K562 (cell line): ENCODE results near the gene RHD. TPM values are rescaled to one million over a fixed set of nuclear protein-coding genes. Genes with fewer than 3 reads are reported as not detected.

Source experiments
- ARNT ChIP-seq, 2 experiments: fragments of 450-650 bp; IDR thresholded peaks; 2 replicates each; pipeline ENCODE4 v1.6.1; 2016; ENCODE audit warnings: mild to moderate bottlenecking in 1 of 2
- BACH1 ChIP-seq: fragments of 200-800 bp; sonication (Bioruptor generic); IDR thresholded peaks from 2 replicates; pipeline ENCODE4 v1.6.1; 2016; ENCODE audit warnings: missing genetic modification characterization, missing compliant biosample characterization
- CBFA2T2 ChIP-seq: fragments of 450-650 bp; conservative IDR thresholded peaks from 2 replicates; pipeline ENCODE4 v1.6.1; 2017; ENCODE audit warnings: mild to moderate bottlenecking
- CCNT2 ChIP-seq: IDR thresholded peaks from 2 replicates; pipeline ENCODE4 v1.6.1; 2011; ENCODE audit warnings: borderline replicate concordance, low read depth, mild to moderate bottlenecking, moderate library complexity, mixed read lengths, low read length; ENCODE audit not compliant: insufficient read length; ENCODE audit errors: extremely low read depth
- CXXC5 ChIP-seq: fragments of 250-450 bp; sonication (Bioruptor Pico); IDR thresholded peaks from 2 replicates; pipeline ENCODE4 v1.8.0; 2022; ENCODE audit warnings: inconsistent platforms, mild to moderate bottlenecking, moderate library complexity
- FOXA3 ChIP-seq, 2 experiments: fragments of 450-650 bp in 1 of 2; sonication (generic) in 1 of 2; formaldehyde crosslinking; IDR thresholded peaks in 1 of 2; conservative IDR thresholded peaks in 1 of 2; 2 replicates each; pipeline versions ENCODE4 v1.4.0 to v1.8.0; 2020 to 2022; ENCODE audit warnings: mild to moderate bottlenecking in 2 of 2, missing genetic modification reagents in 1 of 2
- GABPA ChIP-seq: fragments of 200-800 bp; sonication (Bioruptor generic); conservative IDR thresholded peaks from 2 replicates; pipeline ENCODE4 v1.6.1; 2016; ENCODE audit warnings: low read depth, missing genetic modification characterization, missing compliant biosample characterization
- HIVEP1 ChIP-seq: fragments of 250-450 bp; sonication (Bioruptor Pico); IDR thresholded peaks from 2 replicates; pipeline ENCODE4 v1.4.0; 2020; ENCODE audit warnings: mild to moderate bottlenecking
- KDM1A ChIP-seq, 2 experiments: fragments of 450-650 bp; IDR thresholded peaks; 2 replicates each; pipeline ENCODE4 v1.6.1; 2016; ENCODE audit warnings: mild to moderate bottlenecking in 2 of 2
- MEIS2 ChIP-seq: fragments of 450-650 bp; IDR thresholded peaks from 2 replicates; pipeline ENCODE4 v1.6.1; 2014; ENCODE audit warnings: mild to moderate bottlenecking; ENCODE audit not compliant: partially characterized antibody
- STAT5B ChIP-seq: fragments of 250-450 bp; sonication (Bioruptor Pico); IDR thresholded peaks from 2 replicates; pipeline ENCODE4 v1.8.0; 2021; ENCODE audit warnings: mild to moderate bottlenecking, inconsistent platforms
- ZZZ3 ChIP-seq: fragments of 450-650 bp; IDR thresholded peaks from 2 replicates; pipeline ENCODE4 v1.6.1; 2016; ENCODE audit warnings: antibody characterized with exemption, mild to moderate bottlenecking, moderate library complexity
- polyA plus RNA-seq, 8 experiments: library from polyadenylated mRNA; depleted of rRNA in 4 of 8; stranded (reverse) in 5 of 8; unstranded in 3 of 8; fragments of >200 nt; fragmentation: Nextera tagmentation in 2 of 8; fragmentation: Illumina TruSeq in 1 of 8; extraction: Ambion mirVana in 2 of 8; extraction: Trizol in 1 of 8; gene quantifications; 2 replicates each; pipeline versions ENCODE4 v1.2.1 to v1.2.3, GENCODE V29; 2011 to 2014; ENCODE audit warnings: inconsistent platforms in 1 of 8, missing spikeins in 1 of 8
- total RNA-seq, 7 experiments: library from RNA; depleted of rRNA in 6 of 7; stranded (reverse); fragments of >200 nt in 6 of 7; fragmentation: Illumina TruSeq in 2 of 7; extraction: Trizol in 2 of 7; gene quantifications; 2 replicates each; pipeline versions ENCODE4 v1.2.1 to v1.2.3, GENCODE V29; 2011 to 2021; ENCODE audit warnings: low replicate concordance in 1 of 7
- TF ChIP-seq, protein P1 (sequence below): fragments of 200-800 bp; sonication (Bioruptor generic); IDR thresholded peaks from 2 replicates; pipeline ENCODE4 v1.6.1; 2017; ENCODE audit warnings: missing genetic modification characterization, missing compliant biosample characterization
- TF ChIP-seq, protein P2 (sequence below), 2 experiments: fragments of 450-650 bp in 1 of 2; sonication (generic) in 1 of 2; formaldehyde crosslinking in 1 of 2; IDR thresholded peaks; 2 replicates each; pipeline versions ENCODE4 v1.7.1 to v1.9.0; 2016 to 2022; ENCODE audit warnings: inconsistent platforms in 1 of 2, mild to moderate bottlenecking in 1 of 2, missing genetic modification reagents in 1 of 2

Gene RHD
- total and polyA plus RNA-seq, 9 of the 15 experiments (the other 6 are each of a cell fraction or from before 2014, with no cell fraction given) = 8.8 to 32.4 (median 15.0) TPM

DNA sequence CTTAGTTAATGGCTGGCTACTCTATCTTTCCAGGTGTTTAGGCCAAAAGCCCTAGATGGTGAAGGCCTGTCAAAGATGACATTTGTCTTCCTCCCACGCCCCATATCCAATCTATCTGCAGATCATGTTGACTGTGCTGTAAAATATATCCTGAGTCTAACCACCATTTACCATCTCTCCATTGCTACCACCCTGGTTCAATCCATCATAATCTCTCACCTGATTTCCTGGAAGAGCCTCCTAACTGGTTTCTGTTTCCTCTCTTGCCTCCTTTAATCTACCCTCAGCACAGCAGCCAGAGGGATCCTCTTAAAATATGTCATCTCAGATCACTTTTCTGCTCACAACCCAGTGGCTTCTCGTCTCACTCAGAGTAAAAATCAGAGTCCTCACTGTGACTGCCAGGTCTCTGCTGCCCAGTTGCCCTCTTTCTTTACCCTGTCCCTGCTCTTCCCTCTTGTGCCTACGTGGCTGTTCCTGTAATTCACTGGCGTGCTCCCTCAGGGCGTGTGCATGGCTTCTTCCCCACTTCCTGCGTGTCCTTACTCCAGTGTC lies 83.6 kb downstream of the RHD start (continued):
- TF ChIP-seq, protein P1, sequence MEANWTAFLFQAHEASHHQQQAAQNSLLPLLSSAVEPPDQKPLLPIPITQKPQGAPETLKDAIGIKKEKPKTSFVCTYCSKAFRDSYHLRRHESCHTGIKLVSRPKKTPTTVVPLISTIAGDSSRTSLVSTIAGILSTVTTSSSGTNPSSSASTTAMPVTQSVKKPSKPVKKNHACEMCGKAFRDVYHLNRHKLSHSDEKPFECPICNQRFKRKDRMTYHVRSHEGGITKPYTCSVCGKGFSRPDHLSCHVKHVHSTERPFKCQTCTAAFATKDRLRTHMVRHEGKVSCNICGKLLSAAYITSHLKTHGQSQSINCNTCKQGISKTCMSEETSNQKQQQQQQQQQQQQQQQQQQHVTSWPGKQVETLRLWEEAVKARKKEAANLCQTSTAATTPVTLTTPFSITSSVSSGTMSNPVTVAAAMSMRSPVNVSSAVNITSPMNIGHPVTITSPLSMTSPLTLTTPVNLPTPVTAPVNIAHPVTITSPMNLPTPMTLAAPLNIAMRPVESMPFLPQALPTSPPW (CRISPR knock-in tag) = no peak
- TF ChIP-seq FOXA3 (CRISPR knock-in tag; conservative IDR thresholded peaks at IDR 0.05 in 1 of 2, IDR thresholded peaks at IDR 0.05 in 1 of 2) (peak in 1 of 2 experiments; percentile 45; a peak in 1 of 4 replicates), CXXC5 (CRISPR knock-in tag) (peak; percentile 34; the same call in 1 of the 2 replicates), HIVEP1 (CRISPR knock-in tag) (0 out of 2 replicates have a peak, but pooled peaks have one; percentile 58), BACH1 (no peak; the same call in 1 of the 2 replicates), CBFA2T2 (peak; percentile 60), GABPA (tag) (peak; percentile 39; the same call in 1 of the 2 replicates), ARNT (IDR thresholded peaks at IDR 0.05) (peak in 1 of 2 experiments; percentile 55; a peak in 1 of 4 replicates), MEIS2 (peak; percentile 96), CCNT2 (no peak), KDM1A (IDR thresholded peaks at IDR 0.05) (peak; percentile 57 to 62; a peak in 2 of 4 replicates), ZZZ3 (0 out of 2 replicates have a peak, but pooled peaks have one; percentile 6), STAT5B (CRISPR knock-in tag) (no peak)
- TF ChIP-seq, protein P2, sequence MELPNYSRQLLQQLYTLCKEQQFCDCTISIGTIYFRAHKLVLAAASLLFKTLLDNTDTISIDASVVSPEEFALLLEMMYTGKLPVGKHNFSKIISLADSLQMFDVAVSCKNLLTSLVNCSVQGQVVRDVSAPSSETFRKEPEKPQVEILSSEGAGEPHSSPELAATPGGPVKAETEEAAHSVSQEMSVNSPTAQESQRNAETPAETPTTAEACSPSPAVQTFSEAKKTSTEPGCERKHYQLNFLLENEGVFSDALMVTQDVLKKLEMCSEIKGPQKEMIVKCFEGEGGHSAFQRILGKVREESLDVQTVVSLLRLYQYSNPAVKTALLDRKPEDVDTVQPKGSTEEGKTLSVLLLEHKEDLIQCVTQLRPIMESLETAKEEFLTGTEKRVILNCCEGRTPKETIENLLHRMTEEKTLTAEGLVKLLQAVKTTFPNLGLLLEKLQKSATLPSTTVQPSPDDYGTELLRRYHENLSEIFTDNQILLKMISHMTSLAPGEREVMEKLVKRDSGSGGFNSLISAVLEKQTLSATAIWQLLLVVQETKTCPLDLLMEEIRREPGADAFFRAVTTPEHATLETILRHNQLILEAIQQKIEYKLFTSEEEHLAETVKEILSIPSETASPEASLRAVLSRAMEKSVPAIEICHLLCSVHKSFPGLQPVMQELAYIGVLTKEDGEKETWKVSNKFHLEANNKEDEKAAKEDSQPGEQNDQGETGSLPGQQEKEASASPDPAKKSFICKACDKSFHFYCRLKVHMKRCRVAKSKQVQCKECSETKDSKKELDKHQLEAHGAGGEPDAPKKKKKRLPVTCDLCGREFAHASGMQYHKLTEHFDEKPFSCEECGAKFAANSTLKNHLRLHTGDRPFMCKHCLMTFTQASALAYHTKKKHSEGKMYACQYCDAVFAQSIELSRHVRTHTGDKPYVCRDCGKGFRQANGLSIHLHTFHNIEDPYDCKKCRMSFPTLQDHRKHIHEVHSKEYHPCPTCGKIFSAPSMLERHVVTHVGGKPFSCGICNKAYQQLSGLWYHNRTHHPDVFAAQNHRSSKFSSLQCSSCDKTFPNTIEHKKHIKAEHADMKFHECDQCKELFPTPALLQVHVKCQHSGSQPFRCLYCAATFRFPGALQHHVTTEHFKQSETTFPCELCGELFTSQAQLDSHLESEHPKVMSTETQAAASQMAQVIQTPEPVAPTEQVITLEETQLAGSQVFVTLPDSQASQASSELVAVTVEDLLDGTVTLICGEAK (IDR thresholded peaks at IDR 0.05) = peak; percentile 17; the same call in 1 of the 2 replicates
- TF ChIP-seq, protein P2 (CRISPR knock-in tag; IDR thresholded peaks at IDR 0.05) = no peak
